ENCODE results near the gene BCDIN3D.
"Not testable (repeated sequence)": the region's sequence is repeated elsewhere in the genome, so short reads cannot be mapped to it uniquely, and the experiment has no call there.

Gene BCDIN3D

DNA sequence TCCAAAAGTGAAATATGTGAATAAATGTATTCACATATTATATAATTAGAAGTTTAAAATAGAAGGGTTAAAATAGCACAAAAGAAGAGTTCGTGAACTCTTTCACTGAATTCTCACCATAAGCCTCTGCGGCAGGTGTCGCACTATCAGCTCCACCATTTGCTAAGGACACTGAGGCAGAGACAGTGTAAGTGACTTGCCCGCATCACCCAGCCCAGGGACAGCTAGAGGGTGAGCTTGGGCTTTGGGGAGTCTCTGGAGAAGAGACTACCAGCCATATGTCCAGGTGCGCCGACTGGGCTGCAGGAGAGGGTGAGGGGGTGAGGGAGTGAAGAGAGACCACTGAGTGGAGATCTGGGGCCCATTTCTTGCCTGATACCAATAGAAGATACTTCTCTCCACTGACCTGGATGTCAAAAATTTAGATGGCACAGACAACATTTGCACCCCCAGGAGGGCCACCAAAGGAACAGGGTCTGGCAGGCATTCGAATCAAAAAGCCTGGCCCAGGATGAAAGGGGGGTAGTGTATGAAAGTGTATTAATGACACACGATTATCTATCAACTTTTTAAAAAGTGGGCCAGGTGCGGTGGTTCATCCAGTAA is 32.3 kb upstream of the BCDIN3D start:
- DNase-seq, result no peak

DNA sequence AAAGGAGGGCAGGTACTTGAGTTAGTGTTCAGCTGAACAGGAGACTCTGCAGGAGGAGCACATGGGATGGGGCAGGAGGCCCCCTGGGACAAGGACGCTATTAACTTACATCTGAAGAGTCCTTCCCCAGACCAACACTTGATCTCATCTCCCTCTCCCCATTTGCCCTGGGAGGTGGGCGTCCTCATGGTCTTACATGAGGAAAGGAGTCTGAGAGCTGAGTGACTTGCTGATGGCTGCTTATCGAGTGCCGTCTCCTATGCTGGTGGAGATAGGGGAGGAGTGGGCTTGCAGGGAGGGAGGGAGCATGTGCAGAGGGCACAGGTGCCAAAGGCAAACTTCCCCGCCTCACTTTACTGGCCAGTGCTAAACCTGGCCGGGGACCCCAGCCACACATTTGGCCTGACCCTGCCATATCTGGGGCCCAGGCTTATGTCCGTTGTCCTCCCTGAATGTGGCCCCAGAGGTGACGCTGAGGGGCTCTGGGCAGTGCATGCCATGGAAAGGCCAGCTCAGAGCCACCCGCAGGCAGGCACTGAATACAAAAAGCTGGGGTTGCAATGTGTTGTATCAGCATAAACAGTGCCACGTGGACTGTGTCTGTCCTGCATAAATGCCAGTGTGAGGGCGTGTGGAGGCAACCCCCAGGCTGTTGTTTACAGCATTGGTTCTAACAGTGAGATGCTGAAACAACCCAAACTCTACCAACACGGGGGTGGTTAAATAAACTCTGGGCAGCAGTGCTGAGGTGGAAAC is 31.4 kb upstream of the BCDIN3D start:
- no peak for DNase-seq

DNA sequence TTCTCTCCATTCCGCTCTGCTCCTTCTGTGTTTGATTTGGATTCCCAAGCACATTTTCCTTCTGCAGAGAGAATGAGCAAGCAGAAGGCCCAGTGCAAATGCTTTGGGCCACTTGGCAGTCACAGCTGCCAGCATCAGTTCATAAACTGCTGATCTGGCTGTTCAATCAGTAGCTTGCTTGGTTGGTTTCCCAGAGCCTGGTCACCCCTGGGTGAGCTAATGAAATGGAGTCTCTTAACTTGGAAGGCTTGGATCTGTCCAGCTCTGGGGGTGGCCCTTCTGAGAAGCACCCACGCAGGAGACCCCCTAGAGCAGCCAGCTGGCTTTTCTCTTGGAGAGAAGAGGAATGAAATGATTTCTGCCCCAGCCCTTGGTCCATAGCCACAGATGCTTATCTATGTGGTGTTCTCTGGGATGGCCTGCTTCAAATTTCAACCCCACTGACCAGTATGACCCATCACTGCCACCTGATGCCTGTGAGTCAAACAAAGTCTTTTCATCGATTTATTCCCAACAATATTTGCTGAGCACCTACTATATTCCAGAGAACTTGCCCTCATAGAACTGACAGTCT is 30.5 kb upstream of the BCDIN3D start:
- no peak for DNase-seq

DNA sequence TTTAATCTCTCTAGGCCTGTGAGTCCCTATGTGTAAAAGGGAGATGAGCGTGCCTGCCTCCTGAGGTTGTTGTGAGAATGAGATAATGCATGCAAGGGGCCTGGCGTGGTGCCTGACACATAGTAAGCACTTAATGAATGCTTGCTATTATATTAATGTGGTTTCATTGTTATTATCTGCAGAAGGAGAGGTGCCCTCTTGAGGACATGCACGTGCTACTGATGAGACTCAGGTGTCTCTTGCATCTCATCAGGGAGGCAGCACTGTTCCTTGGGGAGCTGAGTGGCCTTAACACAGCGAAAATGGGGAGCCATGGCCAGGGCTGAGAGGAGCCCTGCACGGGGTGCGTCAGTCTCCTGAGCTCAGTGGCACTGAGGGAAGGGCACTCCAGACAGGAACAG is 29.9 kb upstream of the BCDIN3D start:
- no peak for DNase-seq

DNA sequence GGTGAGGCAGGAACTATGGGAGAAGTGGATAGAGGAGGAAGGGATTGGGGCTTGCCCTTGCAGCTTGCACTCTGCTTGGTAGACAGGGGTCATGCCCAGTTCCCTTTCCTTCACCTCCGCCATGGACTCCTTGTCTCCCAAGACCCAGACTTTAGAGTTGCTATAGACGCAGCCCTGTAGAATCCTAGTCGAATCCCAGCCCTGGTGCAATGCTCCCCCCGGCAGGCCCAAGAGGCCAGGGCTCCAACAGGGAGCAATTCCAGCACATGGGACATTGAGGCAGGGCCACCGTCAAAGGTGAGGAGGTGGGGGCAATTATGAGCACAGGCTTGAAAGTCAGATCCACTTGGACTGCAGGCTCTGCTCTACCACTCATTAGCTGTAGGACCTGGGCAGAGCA is 29.5 kb upstream of the BCDIN3D start:
- no peak for DNase-seq

DNA sequence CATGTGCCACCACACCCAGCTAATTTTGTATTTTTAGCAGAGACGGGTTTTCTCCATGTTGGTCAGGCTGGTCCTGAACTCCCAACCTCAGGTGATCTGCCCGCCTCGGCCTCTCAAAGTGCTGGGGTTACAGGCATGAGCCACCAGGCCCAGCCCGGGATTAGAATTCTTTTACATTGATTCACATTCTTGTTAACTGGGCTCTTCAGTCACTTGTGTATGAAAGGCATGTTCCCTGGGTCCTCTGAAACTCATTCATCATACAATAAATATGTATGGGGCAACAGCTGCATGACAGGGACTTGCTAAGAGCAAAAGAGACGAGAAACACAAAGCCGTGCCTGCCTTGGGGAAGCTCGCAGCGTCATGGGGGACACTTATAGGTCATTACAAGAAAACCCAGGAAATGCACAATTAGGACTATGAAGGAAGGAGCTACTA is 28.9 kb upstream of the BCDIN3D start:
- not testable (repeated sequence) for DNase-seq

DNA sequence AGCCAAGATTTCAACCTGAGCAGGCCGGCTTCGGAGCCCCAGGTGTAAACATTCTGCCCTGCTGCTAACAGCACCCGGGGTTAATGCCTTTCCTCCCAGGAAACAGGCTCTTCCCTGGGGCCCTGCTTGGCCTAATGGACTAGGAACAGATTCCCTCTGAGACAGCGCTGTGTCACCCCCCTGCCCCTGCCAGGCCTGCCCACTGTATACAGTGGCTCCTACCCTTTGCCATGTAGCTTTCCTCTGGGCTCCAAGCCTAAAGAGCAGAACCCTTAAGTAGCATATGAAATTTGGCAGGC is 28.3 kb upstream of the BCDIN3D start:
- DNase-seq, result no peak

DNA sequence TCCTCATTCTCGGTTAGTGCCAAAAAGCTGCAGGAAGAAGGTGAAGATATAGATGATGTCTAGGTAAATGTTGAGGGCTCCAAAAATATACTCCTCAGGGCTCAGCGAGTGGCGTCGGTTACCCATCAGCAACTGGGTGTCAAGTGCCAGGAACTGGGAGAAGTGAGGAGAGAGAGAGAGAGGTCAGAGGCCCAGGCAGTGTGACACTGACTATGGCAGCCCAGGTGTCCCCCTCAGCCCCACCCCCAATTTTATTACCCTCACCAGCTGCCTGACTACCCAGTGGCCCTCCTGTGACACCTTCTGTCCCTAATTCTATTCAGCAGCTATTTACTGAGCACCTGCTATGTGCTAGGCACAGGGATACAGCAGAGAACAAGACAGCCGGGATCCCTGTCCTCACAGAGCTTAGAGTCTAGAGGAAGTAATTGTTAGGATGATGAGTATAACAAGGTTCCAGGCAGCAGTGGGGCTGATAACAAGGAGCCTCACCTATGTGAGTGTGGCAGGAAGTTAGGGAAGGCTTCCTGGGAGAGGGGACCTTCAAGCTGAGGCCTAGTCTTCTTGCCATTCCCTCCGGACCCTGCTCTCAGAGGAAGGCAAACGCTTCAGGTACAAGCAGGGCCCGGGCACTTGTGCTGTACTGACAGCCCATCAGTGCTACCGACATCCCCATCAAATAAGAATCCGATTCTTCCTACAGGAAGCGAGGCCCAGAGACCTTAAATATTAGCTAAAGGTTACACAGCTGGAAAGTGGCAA is 27.8 kb upstream of the BCDIN3D start:
- DNase-seq, result no peak

DNA sequence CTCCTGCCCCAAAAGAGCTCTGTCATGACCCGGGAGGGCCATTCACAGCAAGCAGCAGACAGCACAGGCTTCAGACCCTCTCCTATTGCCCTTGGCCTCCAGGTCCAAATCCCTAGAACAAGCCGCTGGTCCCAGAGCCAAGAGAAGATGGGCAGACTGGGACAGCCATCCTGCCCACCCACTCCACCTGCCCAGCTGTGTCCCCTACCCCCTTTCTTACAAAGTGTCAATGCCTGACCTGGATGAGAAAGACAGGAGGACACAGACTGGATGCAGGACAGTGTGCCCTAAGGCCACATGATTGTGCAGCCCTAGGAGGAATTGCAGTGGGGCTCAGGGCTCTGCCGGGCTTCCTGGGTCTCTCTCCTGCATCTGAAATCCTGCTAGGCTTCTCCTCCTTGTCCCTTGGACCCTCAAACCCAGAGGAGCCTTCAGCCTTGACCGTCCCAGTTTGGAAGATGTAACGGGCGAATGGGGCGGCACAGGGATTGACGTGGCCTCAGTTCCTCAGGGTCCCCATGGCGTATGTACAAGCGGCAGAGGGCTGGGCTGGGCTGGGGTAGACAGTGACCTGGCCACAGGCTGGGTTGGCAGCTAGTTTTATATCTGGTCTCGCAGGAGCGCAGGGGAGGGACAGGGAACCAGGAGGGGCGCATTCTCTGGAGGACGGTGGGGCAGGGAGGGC is 27.1 kb upstream of the BCDIN3D start:
- no peak for DNase-seq

DNA sequence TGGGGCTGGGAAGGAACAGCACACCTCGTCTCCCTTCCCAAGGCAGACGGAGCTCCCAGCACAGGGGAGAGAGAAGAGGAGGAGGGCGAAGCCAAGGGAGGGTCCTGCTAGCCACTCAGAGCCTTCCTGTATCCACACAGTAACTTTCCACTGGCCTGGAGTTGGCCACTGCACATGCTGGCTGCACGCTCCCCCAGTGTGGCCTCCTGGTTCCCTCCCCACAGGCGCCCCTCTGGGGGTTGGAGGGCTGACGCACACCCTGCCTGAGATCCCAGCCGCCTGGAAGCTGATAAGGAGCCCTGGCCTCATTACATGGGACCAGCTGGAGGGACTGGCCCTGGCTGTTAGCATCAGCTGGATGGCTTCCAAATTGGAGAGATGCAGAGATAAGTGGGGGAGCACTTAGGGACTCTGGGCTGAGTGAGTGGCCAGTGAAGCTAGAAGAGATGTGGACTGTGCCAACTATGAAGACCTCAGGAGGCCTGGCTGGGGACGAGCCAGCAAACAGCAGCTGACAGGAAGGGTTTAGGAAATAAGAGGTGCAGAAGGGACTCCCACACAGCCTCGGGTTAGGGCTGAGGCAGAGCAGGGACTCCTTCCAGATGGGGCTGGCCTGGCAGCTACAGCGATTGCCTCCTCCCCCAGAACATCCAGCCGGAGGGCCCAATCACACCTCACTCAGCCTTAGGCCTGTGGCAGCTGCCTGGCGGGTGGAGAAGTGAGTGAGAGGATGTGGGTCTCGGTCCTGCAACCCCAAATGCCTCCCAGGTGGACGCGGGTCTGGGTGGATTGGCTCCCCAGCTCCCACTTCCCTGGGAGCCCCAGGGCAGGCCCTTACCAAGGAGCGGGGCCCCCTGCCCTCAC is 26.3 kb upstream of the BCDIN3D start:
- DNase-seq, result peak; percentile 3 to 54

DNA sequence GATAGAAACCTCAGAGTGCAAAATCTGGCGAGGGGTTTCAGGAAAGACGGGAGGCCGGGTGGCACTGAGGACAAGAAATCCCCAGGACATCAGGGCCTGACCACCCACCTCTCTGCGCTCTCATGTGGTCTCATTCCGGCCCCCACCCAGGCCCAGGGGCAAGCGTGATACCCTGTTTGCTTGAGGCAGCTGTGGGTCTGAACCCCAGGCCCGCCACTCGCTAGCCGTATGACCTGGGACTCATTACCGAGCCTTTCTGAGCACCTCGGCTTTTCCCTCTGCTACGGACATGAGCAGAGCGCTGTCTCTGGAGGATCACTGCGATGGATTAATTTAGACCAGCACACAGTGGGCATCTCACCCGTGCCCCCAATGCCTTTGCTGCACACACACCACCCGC is 25.5 kb upstream of the BCDIN3D start:
- DNase-seq, result no peak

DNA sequence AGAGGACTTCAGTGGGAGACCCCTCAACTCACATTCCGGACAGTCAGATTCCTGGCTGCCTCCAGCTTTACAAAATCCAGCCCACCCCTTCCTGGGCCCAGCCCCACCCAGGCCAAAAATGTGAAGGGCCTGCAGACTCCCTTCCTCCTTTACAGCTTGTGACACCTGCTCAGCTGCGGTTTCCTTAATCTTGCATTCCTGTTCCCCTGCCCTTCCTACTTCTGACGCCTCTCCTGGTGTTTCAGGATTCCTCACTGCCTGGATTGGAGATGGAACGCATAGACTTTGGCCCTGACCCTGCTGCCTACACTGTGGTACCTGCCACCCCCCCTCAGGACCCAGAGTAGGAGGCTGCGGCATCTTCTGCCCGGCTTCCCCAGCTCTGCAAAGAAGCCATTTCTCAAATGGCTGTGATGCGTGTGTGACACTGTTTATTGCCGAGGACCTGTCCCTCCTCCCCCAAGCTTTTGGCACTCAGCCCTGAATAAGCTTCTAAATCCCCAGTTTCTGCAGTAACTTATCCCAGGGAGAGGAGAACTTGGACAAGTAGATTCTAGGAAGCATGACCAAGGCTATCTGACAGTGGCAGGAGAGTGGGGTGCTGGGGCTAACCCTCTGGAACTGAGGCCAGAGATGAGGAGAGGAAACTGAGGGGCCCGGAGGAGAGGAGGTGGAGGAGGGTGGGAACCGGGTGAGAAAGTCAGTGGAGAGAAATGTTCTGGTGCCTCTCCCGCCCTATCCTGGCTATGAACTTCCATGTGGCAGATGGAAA is 24.9 kb upstream of the BCDIN3D start:
- DNase-seq, result no peak

DNA sequence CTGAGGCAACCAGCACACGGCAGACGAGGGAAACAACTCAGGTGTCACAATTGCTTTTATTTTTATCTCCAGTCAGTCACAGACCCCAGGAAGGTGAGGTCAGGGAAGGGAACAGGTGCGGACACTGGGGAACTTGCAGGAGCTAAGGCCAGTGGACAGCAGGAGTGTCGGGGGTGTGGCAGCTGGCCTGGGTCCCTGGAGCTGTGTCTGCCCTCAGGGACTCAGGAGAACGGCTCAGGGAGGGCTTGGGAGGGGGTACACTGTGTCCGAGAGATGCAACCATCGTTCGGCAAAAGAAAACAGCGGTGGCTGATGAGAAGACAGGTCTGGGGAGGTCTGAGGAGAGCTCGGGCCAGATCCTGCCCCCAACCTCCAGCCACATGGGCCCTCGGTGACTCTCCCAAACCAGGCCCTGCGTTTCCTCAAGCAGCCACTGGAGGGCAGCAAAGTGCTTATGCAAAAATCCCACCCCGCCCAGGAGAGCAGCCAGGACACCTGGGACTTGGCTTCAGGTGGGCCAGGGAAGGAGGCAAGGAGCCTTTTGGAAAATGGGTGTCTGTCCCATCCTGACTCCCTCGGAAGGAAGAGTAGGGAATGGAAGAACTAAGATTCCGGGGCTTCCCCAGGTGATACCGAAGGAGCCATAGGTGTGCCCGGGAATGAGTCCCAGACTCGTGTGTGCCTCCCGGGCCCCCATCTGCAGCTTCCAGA is 24.1 kb upstream of the BCDIN3D start:
- peak; percentile 29 to 85 for DNase-seq

DNA sequence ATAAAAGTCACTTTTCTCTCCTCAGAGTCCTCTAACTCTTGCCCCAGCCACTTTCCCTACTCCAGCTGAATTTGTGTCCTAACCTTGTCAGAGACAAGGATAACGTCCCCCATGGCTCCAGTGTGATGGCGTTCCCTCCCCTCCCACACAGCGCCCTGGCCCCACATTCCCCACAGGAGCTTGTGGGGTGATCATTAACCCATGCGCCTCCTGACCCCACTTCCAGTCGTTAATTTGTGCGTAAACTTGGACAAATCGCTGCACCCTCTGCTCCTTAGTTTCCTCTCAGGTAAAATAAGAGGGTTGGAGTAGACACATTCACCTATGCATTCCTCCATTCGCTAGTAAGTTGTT is 22.9 kb upstream of the BCDIN3D start:
- DNase-seq, result no peak

DNA sequence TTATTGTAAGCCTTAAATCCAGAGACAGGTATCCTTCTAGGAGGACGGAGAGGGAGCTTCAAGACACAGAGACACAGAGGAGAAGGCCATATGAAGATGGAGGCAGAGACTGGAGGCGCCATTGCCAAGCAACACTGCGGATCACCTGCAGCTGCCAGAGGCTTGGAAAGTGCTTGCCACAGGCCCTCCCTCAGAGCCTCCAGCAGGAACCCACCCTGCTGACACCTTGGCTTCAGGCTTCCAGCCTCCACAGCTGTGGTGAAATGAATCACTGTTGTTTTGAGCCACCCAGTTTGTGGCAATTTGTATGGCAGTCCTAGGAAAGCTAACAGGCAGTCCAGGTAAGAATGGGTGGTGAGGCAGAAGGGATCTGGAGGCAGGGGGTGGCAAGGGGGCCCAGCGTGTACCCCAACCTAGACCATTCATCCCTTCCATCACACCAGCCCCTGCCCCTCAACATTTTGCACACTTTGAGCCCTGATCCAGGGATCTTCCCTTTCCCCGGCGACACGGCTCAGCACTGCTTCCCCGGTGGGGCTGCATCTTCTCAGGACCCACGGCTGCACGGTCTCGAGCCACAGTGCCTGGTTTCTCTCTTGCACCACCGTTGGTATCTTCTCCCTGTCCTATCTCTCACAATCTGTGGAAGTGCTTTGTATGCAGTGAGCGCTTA is 22.3 kb upstream of the BCDIN3D start:
- DNase-seq, result no peak

DNA sequence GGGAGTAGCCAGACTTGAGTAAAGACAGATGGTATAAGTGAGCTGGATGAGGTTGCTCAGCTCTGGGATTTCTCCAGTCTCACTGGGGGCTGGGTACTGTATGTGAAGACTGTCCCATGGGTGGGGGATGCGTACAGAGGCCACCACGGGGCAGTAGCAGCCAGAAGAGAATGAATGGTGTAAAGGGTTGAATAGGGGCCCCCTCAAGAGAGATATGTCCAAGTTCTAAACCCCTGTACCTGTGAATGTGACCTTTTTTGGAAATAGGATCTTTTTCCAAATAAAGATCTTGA is 21.8 kb upstream of the BCDIN3D start:
- DNase-seq, result no peak

DNA sequence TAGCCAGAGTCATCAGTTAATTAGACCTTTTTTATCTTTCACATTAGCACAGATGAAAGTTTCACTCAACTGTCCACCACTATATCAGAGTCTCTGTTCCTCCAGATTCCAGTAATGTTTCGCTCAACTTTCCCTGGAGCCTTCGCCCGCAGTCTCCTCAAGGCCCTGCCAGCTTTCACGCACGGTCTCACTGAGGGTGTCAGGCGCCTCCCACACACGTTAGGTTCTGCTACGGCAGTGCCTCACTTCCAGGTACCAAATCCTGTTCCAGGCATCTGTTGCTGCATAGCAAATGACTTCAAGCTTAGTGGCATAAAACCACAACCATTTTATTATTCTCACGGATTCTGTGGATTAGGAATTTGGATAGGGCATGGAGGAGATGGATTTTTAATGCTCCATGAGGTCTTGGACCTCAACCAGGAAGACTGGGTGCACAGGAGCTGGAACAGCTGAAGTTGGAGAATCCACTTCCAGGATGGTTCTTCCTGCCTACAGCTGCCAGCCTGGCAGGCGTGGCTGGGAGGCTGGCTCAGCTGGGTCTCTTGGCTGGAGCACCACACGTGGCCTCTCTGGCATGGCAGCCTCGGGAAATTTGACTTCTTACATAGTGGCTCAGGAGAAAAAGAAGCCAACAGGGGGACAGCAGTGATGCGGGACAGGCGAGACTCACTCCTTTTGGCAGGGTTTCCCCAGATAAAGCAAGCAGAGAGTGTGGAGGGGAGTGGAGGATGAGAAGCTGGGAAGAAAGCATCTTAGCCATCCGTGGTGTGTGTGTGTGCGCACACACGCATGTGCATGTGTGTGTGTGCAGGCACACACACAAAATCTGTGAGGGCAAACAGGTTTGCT is 21.3 kb upstream of the BCDIN3D start:
- no peak for DNase-seq

DNA sequence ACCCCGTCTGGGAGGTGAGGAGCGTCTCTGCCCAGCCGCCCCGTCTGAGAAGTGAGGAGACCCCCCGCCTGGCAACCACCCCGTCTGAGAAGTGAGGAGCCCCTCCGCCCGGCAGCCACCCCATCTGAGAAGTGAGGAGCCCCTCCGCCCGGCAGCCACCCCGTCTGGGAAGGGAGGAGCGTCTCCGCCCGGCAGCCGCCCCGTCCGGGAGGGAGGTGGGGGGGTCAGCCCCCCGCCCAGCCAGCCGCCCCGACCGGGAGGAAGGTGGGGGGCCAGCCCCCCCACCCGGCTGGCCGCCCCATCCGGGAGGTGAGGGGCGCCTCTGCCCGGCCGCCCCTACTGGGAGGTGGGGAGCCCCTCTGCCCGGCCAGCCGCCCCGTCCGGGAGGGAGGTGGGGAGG is 18.0 kb upstream of the BCDIN3D start:
- DNase-seq, result not testable (repeated sequence)

DNA sequence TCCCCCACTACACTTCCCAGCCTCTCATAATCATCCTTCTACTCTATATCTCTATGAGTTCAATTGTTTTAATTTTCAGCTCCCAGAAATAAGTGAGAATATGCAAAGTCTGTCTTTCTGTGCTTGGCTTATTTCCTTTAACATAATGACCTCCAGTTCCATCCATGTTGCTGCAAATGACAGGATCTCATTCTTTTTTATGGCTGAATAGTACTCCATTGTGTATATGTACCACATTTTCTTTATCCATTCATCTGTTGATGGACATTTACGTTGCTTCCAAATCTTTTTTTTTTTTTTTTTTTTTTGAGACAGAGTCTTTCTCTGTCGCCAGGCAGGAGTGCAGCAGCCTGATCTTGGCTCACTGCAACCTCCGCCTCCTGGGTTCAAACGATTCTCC is 13.0 kb upstream of the BCDIN3D start:
- not testable (repeated sequence) for DNase-seq

DNA sequence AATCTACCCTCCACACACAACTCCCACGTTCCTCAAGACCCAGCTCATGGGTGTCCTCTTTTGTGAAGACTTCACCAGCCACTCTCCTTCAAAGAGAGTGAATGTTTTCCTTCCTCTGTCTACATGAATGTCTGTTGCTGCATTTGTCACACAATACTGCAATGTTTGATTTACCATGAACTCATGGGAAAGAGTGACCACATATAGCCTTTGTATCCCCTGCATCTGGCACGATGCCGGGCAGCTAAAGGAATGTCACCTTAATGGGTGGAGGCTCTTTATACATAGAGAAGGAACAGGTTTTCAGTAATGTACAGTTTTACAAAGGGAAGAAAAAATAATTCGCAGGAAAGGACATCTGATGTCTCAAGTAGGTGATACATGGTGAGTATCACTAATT is 12.1 kb upstream of the BCDIN3D start:
- no peak for DNase-seq
